ENCODE results near the gene TRPC4AP.

DNA sequence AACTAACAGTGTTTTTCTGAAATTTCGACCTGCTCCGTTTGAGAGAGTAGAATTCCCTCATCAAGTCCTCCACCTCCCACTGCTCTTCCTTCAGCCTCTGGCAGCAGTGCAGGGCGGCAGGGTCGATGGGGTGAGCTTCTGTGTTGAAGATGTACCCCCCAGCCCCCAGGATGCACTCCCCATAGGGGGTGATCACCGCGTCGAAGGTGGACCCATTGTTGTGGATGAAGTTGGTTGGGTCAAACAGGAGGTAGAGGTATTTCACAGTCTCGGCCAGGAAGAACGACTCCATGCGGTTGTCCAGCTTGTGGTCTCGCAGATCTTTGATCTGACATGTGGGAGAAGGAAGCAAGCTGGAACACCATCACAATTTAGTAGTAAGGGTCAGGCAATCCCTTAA is 23.0 kb upstream of the TRPC4AP start:
- no peak for TF ChIP-seq TAF1 (IDR thresholded peaks at IDR 0.05; ENCODE audit: borderline replicate concordance, insufficient read depth, low read length)
- no peak for TF ChIP-seq SIN3A (IDR thresholded peaks at IDR 0.05; ENCODE audit: borderline replicate concordance, insufficient read depth, low read length)
- TF ChIP-seq, protein P1, sequence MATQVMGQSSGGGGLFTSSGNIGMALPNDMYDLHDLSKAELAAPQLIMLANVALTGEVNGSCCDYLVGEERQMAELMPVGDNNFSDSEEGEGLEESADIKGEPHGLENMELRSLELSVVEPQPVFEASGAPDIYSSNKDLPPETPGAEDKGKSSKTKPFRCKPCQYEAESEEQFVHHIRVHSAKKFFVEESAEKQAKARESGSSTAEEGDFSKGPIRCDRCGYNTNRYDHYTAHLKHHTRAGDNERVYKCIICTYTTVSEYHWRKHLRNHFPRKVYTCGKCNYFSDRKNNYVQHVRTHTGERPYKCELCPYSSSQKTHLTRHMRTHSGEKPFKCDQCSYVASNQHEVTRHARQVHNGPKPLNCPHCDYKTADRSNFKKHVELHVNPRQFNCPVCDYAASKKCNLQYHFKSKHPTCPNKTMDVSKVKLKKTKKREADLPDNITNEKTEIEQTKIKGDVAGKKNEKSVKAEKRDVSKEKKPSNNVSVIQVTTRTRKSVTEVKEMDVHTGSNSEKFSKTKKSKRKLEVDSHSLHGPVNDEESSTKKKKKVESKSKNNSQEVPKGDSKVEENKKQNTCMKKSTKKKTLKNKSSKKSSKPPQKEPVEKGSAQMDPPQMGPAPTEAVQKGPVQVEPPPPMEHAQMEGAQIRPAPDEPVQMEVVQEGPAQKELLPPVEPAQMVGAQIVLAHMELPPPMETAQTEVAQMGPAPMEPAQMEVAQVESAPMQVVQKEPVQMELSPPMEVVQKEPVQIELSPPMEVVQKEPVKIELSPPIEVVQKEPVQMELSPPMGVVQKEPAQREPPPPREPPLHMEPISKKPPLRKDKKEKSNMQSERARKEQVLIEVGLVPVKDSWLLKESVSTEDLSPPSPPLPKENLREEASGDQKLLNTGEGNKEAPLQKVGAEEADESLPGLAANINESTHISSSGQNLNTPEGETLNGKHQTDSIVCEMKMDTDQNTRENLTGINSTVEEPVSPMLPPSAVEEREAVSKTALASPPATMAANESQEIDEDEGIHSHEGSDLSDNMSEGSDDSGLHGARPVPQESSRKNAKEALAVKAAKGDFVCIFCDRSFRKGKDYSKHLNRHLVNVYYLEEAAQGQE (IDR thresholded peaks at IDR 0.05; ENCODE audit: insufficient read depth in 1 of 2, low read depth in 2 of 2, low read length in 2 of 2): no peak
- no peak for TF ChIP-seq FOXP2 (optimal IDR thresholded peaks at IDR 0.05; ENCODE audit: borderline replicate concordance, extremely low read depth, extremely low read length, insufficient read depth)
- TF ChIP-seq POLR2AphosphoS5 (IDR thresholded peaks at IDR 0.05; ENCODE audit: low read depth, low read length): no peak

All from PFSK-1 (cell line).